Stimulated activated CD8-positive, alpha-beta memory T cell treated with anti-CD3 and anti-CD28 coated beads, Interleukin-7, amount 100 ng/mL, for 1 hour (primary cell): Measurements from ENCODE around the gene TIGD2.
A peak's percentile ranks its signal among the peaks of the same experiment; 100 is the strongest.

Experiments used
- DNase-seq, 2 donors: peaks; one replicate each; pipeline ENCODE4 v3.0.0-alpha.2; 2020; ENCODE audit warnings: low read depth in 2 of 2

Gene TIGD2

DNA sequence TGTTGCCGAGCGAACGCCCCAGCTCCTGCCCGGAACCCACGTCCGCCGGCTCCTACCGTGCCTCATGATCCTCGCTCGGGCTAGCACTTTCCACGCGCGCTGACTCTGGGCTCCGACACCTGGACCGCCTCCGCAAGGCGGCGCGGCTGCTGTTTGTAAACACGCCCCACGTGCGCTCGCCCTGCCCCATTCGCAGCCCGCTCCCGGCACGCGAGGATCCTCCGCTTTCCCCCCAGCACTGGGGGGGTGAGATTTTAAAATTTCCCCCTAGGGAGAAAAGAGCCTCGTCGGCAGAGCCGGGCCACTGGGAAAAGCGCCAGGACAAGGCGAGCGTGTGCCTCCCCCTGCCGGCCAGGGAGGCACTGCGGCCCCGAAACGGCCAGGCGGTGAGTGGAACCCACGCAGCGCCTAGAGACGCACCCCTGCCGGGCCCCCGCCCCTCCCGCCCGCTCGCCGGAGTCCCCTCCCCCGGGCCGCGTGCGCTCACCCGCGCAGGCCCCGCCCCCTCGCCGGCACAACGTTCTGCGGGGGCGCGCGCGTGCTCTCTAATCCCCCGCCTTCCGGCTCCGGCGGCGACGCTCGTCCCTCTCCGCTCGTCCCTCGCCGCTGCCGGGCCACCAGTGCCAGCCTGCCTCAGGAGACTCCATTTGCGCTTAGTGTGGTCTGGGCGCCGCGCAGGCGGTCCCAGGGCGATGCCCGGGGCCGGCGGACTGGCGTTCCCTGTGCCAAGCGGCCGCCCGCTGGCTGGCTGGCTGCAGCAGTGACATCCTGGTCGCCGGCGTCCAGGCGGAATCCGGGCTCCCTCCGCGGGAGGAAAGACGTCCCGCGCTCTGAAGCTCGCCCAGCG is at the start of gene TIGD2:
TIGD2 (plus strand) TSS at position 548 of the 847 bp plus-strand sequence. CDS start 1,442 bp downstream, outside the sequence.
- DNase-seq = peak; percentile 75 to 77

DNA sequence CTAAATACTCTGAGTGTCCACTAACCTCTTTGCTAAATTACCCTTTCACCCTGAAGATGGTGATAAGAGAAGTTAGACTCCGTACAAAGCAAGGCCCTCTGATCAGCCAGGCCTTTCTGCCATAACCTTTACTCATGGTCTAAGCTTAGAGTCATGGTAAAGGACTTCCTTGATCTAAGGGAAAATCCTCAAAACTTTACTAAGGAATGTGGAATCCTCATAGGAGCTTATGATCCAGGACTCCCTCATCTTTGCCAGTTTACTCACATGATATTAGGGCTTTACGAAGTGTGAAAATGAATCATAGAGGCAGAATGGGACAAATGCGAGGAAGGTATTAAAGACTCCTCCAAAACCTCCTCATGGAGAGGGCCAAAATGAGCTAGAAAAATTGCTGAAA is 46.5 kb upstream of the TIGD2 start:
- no peak for DNase-seq

DNA sequence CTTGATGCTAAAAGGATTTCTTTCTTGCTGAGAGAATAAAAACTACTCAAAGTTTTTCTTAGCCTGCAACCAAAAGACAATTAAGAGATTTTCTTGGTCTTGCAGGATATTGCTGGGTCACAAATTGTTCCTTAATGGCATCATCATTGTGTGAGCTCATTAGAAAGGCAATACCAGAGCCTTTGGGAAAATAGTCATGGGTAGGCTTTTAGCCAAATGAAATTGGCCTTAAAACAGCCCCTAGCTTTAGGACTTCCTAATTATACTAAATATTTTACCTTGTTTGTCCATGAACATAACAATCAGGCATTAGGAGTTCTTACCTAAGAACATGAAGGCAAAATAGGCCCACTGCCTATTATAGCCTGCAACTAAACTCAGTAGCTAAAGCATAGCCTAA is 43.9 kb upstream of the TIGD2 start:
- DNase-seq = no peak

DNA sequence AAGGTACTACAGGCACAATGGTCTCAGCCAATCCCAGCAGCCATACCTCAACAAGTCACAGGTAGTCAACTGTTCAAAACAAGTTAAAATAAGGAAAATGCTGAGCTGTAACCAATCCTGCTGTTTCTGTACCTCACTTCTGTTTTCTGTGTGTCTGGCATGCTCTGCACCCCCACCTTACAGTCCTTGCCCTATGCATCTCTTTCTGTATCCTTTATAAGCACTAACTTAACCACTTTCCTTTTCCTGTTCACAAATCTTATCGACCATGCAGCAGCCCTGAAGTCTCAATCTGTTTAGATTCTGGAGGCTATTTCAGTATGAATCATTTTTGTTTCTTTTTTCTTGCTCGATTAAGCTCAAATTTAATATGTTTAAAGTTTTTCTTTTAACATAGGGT is 41.9 kb upstream of the TIGD2 start:
- no peak for DNase-seq

DNA sequence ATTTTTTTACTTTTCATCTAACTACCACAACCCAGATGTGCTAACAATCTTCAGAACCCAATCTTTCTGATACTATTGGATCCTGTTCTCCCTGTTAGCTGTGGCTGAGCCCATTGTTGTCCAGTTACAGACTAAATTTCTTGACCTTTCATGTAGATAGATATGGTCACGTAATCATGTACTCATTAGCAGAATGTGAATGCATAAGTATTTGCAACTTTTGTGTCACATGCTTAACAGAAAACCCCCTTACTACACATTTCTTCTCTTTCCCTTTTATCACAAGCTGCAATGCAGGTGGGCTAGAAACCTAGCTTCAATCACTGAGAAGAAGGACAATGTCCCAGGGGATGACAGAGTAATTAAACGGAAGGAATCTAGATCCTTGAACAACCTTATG is 41.3 kb upstream of the TIGD2 start:
- DNase-seq = no peak

DNA sequence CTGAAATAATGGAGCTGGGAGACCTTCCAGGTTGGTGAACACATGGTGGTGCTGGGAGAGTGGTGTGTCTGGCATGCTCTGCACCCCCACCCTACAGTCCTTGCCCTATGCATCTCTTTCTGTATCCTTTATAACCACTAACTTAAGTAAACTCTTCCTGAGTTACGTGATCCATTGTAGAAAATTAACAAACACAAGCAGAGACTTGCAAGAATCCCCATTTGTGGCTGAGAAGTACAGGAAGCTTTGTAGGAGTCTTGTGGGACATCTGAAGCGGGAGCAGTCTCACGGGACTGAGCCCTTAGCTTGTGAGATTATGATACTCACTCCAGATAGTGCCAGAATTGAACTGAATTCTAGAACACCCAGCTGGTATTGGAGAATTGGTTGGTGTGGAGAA is 40.0 kb upstream of the TIGD2 start:
- no peak for DNase-seq

DNA sequence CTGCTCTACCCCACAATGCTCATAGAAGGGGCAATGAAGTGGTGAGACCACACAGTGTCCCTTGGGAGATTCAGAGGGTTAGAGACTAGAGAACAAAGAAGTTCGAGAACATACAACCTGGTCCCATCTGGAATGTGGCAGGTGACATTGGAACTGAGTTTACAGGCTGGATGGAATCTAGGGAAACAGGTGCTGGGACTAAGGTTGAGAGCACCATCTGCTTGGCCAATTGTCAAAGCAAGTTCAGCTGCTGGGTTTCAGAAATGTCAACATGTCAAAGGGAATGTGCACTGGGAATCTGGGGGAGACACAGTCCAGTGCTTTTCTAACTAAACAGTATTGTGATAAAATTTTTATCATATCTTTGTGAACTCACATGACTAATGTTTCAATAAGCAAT is 38.4 kb upstream of the TIGD2 start:
- no peak for DNase-seq

DNA sequence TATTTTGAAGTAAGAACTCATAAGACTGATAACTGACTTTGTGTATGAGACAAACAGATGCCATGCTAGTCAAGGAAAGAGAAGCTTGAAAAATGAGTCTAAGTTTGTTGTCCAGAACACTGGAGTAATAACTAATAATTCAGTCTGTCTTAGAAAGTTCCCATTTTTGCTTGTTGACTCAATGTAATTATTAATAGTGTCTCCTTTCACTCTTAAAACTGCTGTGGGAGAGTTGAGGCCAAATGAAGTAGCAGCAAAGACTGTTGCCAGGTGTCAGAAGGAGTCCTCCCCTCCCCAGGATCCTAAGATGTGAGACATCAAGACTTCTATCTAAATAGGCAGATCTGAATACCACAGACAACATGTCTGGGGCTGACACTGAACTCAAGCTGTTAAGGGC is 33.6 kb upstream of the TIGD2 start:
- no peak for DNase-seq

DNA sequence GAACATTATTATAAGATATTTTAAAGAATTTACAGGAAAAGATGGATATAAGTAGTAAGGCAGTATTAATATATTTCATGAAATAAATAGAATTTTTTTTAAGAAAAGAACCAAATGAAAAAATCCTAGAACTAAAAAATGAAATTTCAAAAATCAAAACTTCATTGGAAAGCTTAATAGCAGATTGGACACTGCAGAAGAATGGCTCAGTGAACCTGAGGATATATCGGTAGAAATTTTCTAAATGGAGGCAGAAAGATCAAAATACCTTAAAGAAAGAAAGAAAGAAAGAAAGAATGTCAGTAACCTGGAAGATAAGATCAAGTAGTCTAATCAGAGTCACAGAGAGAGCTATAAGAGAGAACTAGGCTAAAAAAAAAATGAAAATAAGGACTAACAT is 33.0 kb upstream of the TIGD2 start:
- no peak for DNase-seq

DNA sequence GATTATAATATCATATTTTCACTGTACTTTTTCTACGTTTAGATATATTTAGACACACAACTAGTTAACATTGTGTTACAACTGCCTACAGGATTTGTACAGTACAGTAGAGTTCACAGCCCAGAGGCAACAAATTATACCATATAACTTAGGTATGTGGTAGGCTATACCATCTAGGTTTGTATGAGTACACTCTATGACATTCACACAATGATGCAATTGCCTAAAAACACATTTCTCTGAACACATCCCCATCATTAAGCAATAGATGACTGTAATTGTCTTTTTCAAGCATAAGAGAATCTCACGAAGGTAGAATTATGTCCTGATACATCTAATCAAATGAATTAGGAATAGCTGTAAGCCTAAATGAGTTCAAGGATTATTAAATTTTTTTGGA is 12.3 kb upstream of the TIGD2 start:
- no peak for DNase-seq

DNA sequence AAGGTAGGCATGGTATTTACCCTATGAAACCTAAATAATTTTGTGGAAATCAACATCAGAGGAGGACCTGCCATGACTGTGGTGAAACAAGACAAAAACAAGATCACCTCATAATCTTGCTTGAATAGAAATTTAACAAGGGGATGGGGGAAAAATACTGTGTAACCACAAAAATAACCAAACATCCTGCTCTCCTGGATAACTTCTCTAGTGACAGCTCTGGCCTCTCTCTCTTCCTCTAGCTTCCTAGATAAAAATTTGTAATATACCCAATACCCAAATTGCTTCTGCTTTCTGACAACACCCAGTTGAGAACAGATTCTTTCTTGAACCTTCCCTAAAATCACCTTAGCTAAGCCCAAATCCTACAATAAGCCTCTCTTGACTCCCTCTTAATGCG is 11.9 kb upstream of the TIGD2 start:
- no peak for DNase-seq

DNA sequence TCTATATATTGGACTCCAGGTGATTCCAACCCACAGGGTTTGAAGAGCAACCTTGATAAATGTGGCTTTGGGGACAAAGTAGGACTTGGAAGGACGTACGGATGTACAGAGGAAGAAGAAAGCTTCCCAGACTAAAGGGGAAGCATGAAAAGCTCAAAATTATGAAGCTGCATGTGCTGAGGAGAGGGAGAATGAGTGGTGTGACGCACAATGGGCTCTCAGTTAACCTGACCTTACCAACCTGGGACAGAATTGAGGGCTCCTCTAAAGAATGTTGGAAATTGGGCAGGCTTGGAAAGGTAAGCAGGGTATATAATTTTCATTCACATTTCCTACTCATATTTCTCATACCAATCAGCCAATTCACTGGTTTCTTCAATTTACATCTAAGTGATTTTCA is 10.5 kb upstream of the TIGD2 start:
- DNase-seq = no peak

DNA sequence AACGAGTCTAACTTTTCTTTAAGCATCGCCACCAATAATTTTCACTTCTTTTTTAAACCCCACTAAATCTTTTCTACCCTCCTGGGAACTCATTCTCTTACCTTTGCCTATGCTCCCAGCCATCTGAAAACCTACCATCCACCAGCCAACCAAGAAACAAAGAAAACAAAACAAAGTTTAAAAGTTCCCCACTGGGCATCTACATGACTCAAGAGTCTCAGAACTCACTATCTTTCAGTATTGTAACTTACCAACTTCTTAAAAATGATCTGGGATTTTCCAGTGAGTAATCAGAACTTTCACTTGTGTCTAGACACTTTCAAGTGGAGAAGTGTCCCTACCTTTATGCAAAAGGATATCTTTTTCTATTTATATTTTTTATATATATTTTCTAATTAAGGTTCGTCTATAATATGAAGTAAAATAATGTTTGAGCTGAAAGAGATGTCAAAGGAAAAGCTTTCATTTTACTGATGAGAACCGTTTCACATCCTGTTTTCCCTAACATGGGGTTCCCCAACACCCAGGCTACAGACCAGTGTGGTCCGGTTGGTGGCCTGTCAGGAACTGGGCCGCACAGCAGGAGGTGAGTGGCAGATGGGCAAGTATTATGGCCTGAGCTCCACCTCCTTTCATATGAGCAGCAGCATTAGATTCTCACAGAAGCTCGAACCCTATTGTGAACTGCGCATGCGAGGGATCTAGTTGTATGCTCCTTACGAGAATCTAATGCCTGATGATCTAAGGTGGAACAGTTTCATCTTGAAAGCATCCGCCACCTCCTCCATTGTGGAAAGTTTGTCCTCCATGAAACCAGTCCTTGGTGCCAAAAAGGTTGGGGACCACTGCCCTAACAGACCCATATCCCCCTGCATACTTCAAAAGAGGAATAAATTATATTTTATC is 9.8 kb upstream of the TIGD2 start:
- no peak for DNase-seq

DNA sequence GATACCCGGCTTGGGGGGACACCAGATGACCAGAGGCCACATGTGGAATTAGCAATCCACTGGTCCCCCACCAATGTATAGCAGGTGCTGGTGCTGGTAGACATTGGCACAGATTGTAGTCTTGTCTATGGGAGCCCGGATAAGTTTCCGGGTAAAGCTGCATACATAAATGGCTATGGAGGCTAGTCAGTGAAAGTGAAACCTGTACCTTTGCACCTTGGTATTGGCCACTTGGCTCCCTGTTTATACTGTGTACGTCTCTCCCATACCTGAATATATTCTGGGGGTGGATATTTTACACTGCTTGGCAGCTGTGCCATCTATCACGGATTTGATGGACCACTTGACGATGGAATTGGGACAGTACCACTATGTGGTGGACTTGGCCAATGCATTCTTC is 5.6 kb upstream of the TIGD2 start:
- DNase-seq = no peak

DNA sequence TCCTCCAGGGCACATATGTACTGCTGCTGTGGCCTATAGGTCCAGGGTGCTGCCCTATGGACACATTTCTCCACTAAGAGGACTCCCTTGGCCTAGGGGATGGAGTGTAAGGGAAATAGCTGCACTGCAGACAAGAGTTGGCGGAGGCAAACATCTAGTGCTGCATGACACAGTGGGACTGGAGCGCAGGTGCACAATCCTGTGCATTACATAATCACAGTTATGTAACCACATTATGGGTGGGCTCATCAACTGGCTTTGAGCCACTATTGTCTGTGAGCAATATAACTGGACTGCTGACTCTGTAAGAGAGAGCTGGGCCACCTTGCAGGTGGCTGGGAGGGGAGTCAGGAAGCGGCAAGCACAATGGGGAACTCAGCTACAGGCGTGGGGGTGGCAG is 3.2 kb upstream of the TIGD2 start:
- DNase-seq = no peak

DNA sequence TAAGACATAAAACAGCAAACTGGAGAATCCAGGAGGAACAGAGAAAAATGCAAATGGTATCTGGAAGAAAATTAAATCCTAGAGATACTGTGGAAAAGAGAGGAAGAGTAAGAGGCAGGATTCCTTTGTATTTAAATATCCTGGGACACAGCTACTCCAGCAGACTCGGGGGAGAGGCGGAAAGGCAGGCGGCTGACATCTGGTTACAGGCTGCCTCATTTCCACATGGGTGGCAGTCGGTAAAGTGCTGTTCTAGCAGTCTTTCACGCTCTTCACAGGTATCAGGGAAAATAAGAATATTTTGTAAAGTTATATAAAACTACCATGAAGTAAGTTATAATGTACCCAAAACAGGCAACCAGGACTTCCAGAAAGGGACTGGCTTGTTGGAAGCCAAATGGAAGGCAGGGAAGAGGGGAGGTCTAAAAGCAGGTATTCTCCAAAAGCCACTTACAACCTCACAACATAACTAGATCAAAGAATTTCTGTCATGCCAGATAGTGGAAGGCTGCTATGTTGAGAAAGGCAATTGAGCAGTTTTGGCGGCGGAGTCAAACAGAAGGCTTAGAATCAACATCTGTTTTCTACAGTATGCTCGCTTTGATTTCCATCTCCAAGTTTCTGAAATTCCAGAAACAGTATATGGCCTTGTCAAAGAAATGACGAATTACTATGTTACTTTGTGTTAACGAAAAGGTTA is 1.3 kb upstream of the TIGD2 start:
- no peak for DNase-seq

DNA sequence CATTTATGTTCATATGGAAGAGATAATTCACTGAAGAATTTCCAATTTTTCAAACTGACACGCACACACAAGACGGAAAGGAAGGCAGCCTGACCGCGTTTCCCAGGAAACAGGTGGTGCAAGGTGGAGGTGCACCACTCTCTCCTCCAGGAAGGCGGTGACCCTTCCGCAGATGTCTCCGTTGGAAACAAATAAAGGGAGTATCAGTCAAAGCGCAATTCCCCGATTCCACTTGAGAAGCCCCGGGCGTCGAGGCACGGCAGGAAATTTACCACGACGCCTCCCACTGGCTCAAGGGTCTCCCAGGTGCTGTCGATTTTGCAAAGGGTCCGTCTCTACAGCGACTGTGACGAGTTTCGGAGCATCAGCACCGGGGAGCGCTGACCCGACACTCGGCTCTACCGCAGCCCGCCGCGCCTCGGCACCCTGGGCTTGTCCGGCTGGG is 770 bp upstream of the TIGD2 start:
- DNase-seq = no peak

DNA sequence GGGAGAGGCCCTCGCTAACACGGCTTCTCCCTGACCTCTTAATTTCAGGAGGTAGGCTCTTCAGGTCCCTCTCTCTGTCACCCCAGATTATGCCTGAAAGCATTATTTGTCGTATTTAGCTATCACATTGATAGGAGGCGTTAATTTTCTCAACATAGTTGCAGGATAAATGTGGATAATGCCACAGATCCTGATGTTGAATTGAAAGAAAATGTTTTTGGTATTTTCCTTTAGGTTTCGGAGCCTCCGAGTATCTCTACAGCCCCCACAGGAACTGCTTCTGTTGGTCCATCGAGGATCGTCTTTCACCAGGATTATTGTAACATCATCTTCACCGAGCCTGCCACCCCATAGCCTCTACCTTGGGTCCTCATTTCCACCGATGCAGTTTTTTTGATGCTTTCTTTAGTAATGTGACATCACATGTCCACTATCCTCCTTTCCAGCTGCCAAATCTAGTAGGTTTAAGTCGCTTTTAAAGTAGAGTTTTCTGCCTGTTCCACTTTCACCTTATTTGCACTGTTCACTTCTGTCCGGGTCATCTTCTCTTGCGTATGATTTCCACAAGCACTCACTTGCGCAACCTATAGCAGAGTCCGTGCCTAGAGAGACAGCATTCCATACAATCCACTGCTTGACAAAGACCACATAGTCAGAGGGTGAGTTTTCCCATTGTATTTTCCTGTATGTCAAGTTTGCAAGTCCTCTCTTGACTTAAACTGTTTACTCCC is 665 bp downstream of the TIGD2 start:
- no peak for DNase-seq

DNA sequence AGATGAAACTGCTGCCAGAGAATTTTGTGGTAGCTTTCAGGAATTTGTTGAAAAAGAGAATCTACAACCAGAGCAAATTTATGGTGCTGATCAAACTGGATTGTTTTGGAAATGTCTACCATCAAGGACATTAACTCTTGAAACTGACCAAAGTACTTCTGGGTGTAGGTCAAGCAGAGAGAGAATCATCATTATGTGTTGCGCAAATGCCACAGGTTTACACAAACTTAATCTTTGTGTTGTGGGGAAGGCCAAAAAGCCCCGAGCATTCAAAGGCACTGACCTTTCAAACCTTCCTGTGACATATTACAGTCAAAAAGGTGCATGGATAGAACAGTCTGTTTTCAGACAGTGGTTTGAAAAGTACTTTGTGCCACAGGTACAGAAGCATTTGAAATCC is 2.1 kb downstream of the TIGD2 start:
- no peak for DNase-seq

DNA sequence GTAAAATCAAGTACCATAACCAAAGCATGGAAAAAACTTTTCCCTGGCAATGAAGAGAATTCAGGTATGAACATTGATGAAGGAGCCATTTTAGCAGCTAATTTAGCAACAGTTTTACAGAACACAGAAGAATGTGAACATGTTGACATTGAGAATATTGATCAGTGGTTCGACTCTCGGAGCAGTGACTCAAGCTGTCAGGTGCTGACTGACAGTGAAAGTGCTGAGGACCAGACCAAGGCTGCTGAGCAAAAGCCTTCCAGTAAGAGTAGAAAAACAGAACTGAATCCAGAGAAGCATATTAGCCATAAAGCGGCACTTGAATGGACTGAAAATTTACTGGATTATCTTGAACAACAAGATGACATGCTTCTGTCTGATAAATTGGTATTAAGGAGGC is 2.8 kb downstream of the TIGD2 start:
- no peak for DNase-seq

DNA sequence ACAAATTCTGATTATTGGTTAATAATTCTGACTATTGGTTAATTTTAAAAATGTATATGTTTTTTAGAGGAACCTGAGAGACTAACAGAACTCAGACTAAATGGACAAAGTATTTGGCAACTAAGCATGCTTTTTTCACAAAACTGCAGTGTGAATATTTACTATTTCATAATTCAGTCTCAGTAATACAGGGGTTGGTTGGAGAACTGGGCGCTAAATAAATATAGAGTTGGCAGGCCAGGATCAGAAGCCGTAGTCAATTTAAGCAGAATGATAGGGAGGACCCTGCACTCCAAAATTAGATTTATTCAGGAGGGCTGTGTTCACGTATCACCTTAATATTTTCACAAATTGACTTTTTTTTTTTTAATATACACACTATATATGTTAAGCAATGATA is 5.8 kb downstream of the TIGD2 start:
- DNase-seq = no peak

DNA sequence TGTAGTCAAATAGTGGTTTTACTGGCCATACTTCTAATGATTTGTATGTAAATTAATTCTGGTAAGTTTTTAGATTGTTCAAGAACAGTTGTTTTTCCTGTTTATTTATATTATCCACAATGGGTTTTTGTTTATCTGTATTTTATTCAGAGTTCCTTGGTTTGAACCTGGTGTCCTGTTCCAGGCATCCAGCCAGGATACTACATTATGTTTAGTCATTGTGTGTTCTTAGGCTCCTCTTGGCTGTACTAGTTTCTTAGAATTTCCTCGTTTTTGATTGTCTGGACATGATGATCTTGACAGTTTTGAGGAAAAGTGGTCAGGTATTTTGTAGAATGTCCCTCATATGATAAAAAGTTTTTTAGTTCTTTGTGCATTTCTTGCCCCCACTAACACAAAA is 7.8 kb downstream of the TIGD2 start:
- DNase-seq = no peak
